Fibroblast of lung (primary cell): ENCODE measurements around the gene NTN4. TPM values are rescaled to one million over a fixed set of nuclear protein-coding genes. Genes with fewer than 3 reads are reported as not detected.

Source experiments
- DNase-seq, 2 donors: peaks; one replicate each; pipeline versions ENCODE4 v3.0.0 to v3.0.0-alpha.2; 2010; ENCODE audit warnings: low read depth in 2 of 2
- H2AFZ ChIP-seq: 2 replicates; pipeline ENCODE4 v1.5.1; 2012; ENCODE audit warnings: low read length, control low read depth, inconsistent platforms
- H3K27ac ChIP-seq: 2 replicates; pipeline ENCODE4 v1.5.1; 2011; ENCODE audit warnings: low read length, control low read depth; ENCODE audit not compliant: insufficient read depth
- H3K27me3 ChIP-seq: 2 replicates; pipeline ENCODE4 v1.5.1; 2011; ENCODE audit warnings: mild to moderate bottlenecking, low read length; ENCODE audit not compliant: control insufficient read depth, insufficient read depth
- H3K36me3 ChIP-seq: 2 replicates; pipeline ENCODE4 v1.5.1; 2011; ENCODE audit warnings: low read length; ENCODE audit not compliant: control insufficient read depth, insufficient read depth
- H3K4me1 ChIP-seq: 2 replicates; pipeline ENCODE4 v1.5.1; 2011; ENCODE audit warnings: low read length; ENCODE audit not compliant: control insufficient read depth, insufficient read depth; ENCODE audit errors: extremely low read depth
- H3K4me2 ChIP-seq: 2 replicates; pipeline ENCODE4 v1.5.1; 2011; ENCODE audit warnings: low read length, control low read depth; ENCODE audit not compliant: insufficient read depth; ENCODE audit errors: extremely low read depth
- H3K4me3 ChIP-seq, 4 experiments: fragments of 200-600 bp in 1 of 4; sonication (generic) in 1 of 4; replicated peaks in 1 of 4; 2 replicates each; pipeline ENCODE4 v1.5.1; 2011 to 2016; ENCODE audit warnings: low read length in 4 of 4, low read depth in 3 of 4, mild to moderate bottlenecking in 3 of 4, control low read depth in 2 of 4, inconsistent platforms in 1 of 4, mixed read lengths in 1 of 4; ENCODE audit not compliant: insufficient read depth in 1 of 4; ENCODE audit errors: control extremely low read depth in 1 of 4
- H3K79me2 ChIP-seq: 2 replicates; pipeline ENCODE4 v1.5.1; 2012; ENCODE audit warnings: mild to moderate bottlenecking, low read length, inconsistent platforms; ENCODE audit not compliant: control insufficient read depth, insufficient read depth
- H3K9ac ChIP-seq: 2 replicates; pipeline ENCODE4 v1.5.1; 2011; ENCODE audit warnings: mild to moderate bottlenecking, low read length, control low read depth; ENCODE audit not compliant: insufficient read depth
- H3K9me3 ChIP-seq: 2 replicates; pipeline ENCODE4 v1.5.1; 2012; ENCODE audit warnings: low read depth, low read length; ENCODE audit not compliant: control insufficient read depth, insufficient read depth
- H4K20me1 ChIP-seq: 2 replicates; pipeline ENCODE4 v1.5.1; 2011; ENCODE audit warnings: low read length; ENCODE audit not compliant: control insufficient read depth, insufficient read depth; ENCODE audit errors: extremely low read depth
- CTCF ChIP-seq, 2 donors: IDR thresholded peaks in 1 of 2; conservative IDR thresholded peaks in 1 of 2; 1 replicate in 1 of 2; 2 replicates in 1 of 2; pipeline ENCODE4 v1.5.1; 2011 to 2012; ENCODE audit warnings: low read length in 2 of 2, control low read depth in 1 of 2, inconsistent platforms in 1 of 2, low read depth in 1 of 2, mild to moderate bottlenecking in 1 of 2
- EZH2 ChIP-seq: IDR thresholded peaks from 2 replicates; pipeline ENCODE4 v1.5.1; 2012; ENCODE audit warnings: low read length, control low read depth, mild to moderate bottlenecking; ENCODE audit errors: missing control alignments
- polyA plus RNA-seq, 2 donors: library from polyadenylated mRNA; depleted of rRNA in 1 of 2; stranded (reverse) in 1 of 2; unstranded in 1 of 2; fragments of >200 nt; gene quantifications; 2 replicates each; pipeline ENCODE4 v1.2.1, GENCODE V29; 2011 to 2012; ENCODE audit warnings: missing spikeins in 1 of 2
- total RNA-seq: library from RNA; depleted of rRNA; stranded (reverse); fragments of >200 nt; gene quantifications from 2 replicates; pipeline ENCODE4 v1.2.1, GENCODE V29; 2014

Gene NTN4
- total and polyA plus RNA-seq, 2 donors (not counting 1 experiment from before 2014, with no cell fraction given): 28.6 to 170 TPM

DNA sequence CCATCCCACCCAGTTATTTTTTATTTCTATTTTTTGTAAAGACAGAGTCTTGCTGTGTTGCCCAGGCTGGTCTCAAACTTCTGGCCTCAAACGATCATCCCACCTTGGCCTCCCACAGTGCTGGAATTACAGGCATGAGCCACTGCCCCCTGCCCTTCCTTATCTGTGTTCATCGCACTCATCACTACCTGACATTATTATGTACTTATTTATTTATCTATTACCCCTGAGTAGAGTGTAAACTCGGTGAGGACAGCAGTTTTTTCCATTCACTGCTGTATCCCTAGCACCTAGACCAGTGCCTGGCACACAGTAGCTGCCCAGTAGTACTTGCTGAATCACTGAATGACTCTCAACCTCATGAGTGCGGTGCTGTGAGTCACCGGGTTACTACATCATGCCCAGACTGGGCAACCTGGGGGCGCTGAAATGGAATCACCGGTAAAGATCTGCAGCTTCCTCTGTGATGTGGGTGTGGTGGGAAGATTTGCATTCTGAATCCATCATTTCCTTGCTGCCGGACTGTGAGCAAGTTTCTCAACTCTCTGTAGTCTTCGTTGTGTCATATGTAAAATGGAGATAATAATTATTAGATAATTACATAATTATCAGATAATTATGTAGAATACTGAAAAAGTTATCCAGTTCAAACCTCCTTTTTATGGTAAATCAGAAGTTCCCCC is 157.4 kb downstream of the NTN4 start:
- Histone ChIP-seq H3K27me3 (no peaks in the 10 kb centered on the region), H3K9me3 (no peaks in the 10 kb centered on the region), H3K36me3 (no peaks in the 10 kb centered on the region), H3K4me2 (no peak overlapping the region), H3K4me3 (no peak overlapping the region), H3K79me2 (no peaks in the 10 kb centered on the region), H2AFZ (no peak overlapping the region), H4K20me1 (no peaks in the 10 kb centered on the region), H3K4me1 (peaks cover 6% of the 10 kb centered on the region), H3K27ac (no peak overlapping the region), H3K9ac (no peak overlapping the region)
- DNase-seq: peak; percentile 55 to 90
- TF ChIP-seq CTCF (conservative IDR thresholded peaks at IDR 0.05 in 1 of 2, IDR thresholded peaks at IDR 0.05 in 1 of 2; ENCODE audit: low read depth in 1 of 2, low read length in 2 of 2) (no peak), EZH2 (no peak)

- no peaks in the 10 kb centered on the region for H3K79me2 ChIP-seq
- TF ChIP-seq EZH2: no peak
- no peak for TF ChIP-seq CTCF (conservative IDR thresholded peaks at IDR 0.05 in 1 of 2, IDR thresholded peaks at IDR 0.05 in 1 of 2; ENCODE audit: low read depth in 1 of 2, low read length in 2 of 2)
These were observed 160.1 kb downstream of the NTN4 start for GRCh38 chr12:95630496-95630895.

GRCh38 chr12:95629392-95629791 is 161.2 kb downstream of the NTN4 start:
- Histone ChIP-seq H3K9ac (no peak overlapping the region), H3K4me2 (no peak overlapping the region), H3K9me3 (no peaks in the 10 kb centered on the region), H3K27ac (no peak overlapping the region), H3K36me3 (no peaks in the 10 kb centered on the region), H3K79me2 (no peaks in the 10 kb centered on the region), H3K4me1 (no peaks in the 10 kb centered on the region), H4K20me1 (no peaks in the 10 kb centered on the region), H3K4me3 (no peak overlapping the region), H3K27me3 (no peaks in the 10 kb centered on the region), H2AFZ (no peak overlapping the region)
- DNase-seq: no peak
- no peak for TF ChIP-seq EZH2
- no peak for TF ChIP-seq CTCF (conservative IDR thresholded peaks at IDR 0.05 in 1 of 2, IDR thresholded peaks at IDR 0.05 in 1 of 2; ENCODE audit: low read depth in 1 of 2, low read length in 2 of 2)

More at GRCh38 chr12:95630496-95630895, 160.1 kb downstream of the NTN4 start:
- H3K4me1 ChIP-seq: peaks cover 3% of the 10 kb centered on the region
- H3K9ac ChIP-seq: no peak overlapping the region
- H2AFZ ChIP-seq: no peak overlapping the region
- DNase-seq: no peak
- no peaks in the 10 kb centered on the region for H3K9me3 ChIP-seq
- no peak overlapping the region for H3K4me2 ChIP-seq
- no peak overlapping the region for H3K4me3 ChIP-seq
- H4K20me1 ChIP-seq: no peaks in the 10 kb centered on the region
- no peaks in the 10 kb centered on the region for H3K36me3 ChIP-seq
- no peak overlapping the region for H3K27ac ChIP-seq
- H3K27me3 ChIP-seq: no peaks in the 10 kb centered on the region
